OCI-LY7 (cell line): ENCODE results near the gene NFIA.

Experiments
- CTCF ChIP-seq: fragments of 200-600 bp; sonication (generic); conservative IDR thresholded peaks from 2 replicates; pipeline ENCODE4 v1.5.1; 2014; ENCODE audit warnings: mild to moderate bottlenecking, antibody characterized with exemption, low read length, moderate library complexity, mixed read lengths
- EZH2phosphoT487 ChIP-seq: fragments of 200-600 bp; sonication (generic); IDR thresholded peaks from 2 replicates; pipeline ENCODE4 v1.6.1; 2018; ENCODE audit warnings: low read depth, borderline replicate concordance, mild to moderate bottlenecking, mixed run types, antibody characterized with exemption, low read length, moderate library complexity, mixed read lengths

- TF ChIP-seq CTCF (no peak), EZH2phosphoT487 (no peak)
These were observed 210.8 kb downstream of the NFIA start for GRCh38 chr1:61293197-61293596.
